GM21529 (cell line): Measurements from ENCODE around the gene ANKRD30A.
"Not testable (repeated sequence)": the region's sequence is repeated elsewhere in the genome, so short reads cannot be mapped to it uniquely, and the experiment has no call there.

Source experiments
- ATAC-seq: cut with Tn5 transposase; IDR thresholded peaks from one replicate; pipeline ENCODE4 v1.9.1; 2021; ENCODE audit not compliant: unreplicated experiment

ANKRD30A gene, protein sequence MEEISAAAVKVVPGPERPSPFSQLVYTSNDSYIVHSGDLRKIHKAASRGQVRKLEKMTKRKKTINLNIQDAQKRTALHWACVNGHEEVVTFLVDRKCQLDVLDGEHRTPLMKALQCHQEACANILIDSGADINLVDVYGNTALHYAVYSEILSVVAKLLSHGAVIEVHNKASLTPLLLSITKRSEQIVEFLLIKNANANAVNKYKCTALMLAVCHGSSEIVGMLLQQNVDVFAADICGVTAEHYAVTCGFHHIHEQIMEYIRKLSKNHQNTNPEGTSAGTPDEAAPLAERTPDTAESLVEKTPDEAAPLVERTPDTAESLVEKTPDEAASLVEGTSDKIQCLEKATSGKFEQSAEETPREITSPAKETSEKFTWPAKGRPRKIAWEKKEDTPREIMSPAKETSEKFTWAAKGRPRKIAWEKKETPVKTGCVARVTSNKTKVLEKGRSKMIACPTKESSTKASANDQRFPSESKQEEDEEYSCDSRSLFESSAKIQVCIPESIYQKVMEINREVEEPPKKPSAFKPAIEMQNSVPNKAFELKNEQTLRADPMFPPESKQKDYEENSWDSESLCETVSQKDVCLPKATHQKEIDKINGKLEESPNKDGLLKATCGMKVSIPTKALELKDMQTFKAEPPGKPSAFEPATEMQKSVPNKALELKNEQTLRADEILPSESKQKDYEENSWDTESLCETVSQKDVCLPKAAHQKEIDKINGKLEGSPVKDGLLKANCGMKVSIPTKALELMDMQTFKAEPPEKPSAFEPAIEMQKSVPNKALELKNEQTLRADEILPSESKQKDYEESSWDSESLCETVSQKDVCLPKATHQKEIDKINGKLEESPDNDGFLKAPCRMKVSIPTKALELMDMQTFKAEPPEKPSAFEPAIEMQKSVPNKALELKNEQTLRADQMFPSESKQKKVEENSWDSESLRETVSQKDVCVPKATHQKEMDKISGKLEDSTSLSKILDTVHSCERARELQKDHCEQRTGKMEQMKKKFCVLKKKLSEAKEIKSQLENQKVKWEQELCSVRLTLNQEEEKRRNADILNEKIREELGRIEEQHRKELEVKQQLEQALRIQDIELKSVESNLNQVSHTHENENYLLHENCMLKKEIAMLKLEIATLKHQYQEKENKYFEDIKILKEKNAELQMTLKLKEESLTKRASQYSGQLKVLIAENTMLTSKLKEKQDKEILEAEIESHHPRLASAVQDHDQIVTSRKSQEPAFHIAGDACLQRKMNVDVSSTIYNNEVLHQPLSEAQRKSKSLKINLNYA (N-terminal part only)

DNA sequence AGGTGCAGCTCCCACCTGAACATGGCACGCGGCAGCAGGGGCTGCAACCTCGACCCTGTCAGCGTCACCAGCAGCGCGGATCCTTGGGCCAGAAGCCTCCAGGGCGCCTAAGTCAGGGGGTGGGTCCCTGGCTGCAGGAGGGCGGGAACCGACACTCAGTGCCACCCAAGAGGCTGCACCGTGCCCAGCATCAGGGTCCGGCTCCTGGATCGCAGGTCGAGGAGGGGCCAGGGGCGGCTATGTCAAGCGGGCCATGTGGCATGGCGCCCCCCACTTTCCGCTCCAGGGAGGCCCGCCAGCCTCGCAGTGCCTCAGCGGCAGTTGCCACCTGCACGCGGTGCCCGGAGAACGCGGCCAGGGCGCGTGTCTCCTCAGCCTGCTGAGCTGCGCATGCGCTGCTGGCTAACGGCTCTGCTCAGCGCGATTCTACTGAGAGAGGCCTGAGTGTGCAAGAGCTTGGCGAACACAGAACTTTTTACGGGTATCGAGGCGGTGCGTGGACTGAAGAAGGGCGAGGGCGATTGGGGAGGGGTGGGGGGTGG is at the start of gene ANKRD30A:
Gene ANKRD30A, plus strand, starts transcription at position 408 of the 542 bp plus-strand sequence. CDS start 190 bp downstream, outside the sequence.
- no peak for ATAC-seq

GRCh38 chr10:37076083-37076482 is 49.3 kb upstream of the ANKRD30A start:
- ATAC-seq = not testable (repeated sequence)

DNA sequence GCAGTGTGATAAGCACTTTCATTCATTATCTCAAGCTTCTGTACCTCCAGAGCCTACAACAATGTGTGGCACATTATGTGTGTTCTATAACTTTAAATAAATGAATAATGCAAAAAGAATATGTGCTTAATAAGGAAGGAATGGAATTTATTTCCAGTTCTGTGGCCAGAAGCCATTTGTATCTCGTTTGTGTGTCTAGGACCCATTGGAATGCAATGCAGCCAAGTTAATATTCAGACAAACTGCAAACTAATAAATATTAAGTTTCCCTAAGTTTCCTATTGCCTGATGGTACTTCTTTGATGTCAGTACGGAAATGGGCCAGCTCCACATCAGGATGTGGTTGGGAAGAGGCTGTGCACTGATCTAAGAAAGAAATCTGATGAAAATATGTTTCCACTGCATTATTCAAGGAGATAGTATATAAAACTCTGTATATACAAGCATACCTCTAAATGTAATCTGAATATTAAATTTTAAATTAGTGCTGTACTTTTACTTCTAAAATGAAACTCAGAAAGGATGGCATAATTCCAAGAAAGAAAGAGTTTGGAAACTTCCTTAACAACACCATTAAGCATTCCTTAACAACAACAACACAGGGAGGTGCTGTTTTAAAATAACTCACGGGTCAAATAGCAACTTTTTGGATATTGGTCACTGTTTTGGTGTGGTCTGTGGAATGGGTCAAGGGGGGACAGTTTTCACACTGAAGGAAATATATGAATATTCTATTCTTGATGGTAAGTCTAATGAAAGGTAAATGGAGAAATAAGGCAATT is 29.4 kb upstream of the ANKRD30A start:
- no peak for ATAC-seq

- ATAC-seq = no peak
Observed at GRCh38 chr10:37101261-37101660, 24.1 kb upstream of the ANKRD30A start.

- ATAC-seq = no peak
Observed at GRCh38 chr10:37109000-37109399, 16.4 kb upstream of the ANKRD30A start.

DNA sequence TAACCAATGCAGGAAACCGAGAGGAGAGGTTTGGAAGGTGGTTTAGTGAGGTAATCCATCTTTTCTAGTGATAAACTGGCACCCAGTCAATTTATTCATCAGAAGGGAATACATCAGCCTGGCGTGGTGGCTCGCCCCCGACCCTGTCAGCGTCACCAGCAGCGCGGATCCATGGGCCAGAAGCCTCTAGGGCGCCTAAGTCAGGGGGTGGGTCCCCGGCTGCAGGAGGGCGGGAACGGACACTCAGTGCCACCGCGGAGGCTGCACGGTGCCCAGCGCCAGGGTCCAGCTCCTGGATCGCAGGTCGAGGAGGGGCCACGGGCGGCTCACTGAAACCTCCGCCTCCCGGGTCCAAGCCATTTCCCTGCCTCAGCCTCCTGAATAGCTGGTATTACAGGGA is 866 bp upstream of the ANKRD30A start:
- no peak for ATAC-seq

GRCh38 chr10:37125921-37126320 is 523 bp downstream of the ANKRD30A start:
- no peak for ATAC-seq

GRCh38 chr10:37146443-37146842 is 21.0 kb downstream of the ANKRD30A start:
- no peak for ATAC-seq

DNA sequence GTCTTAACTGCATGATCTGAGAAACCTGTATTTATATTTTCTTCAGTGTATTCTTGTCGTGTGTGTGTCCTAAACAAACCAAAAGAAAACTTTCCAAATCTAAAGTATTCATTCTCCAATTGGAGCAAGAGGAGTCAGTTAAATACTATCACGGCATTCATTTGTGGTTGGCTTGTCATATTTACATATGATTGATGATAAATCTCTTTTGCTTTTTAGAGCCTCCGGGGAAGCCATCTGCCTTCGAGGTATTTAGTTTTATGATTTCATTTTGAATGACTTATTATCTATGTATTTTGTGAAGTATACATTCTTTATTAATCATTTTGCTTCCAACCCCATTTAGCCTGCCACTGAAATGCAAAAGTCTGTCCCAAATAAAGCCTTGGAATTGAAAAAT is 37.0 kb downstream of the ANKRD30A start:
- ATAC-seq = not testable (repeated sequence)

DNA sequence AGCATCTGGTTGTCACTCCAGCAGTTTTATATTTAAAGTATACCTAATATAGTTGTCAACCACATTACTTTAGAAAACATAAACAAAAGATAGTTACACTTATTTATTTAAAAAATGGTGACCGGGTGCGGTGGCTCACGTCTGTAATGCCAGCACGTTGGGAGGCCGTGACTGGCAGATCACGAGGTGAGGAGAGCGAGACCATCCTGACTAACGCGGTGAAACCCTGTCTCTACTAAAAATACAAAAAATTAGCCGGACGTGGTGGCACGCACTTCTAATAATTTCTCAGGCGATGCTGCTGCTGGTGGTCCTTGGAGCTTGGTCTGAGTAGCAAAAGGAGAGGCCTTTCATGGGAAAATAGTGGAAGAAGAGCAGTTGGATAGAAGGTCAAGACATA is 46.5 kb downstream of the ANKRD30A start:
- ATAC-seq = not testable (repeated sequence)

DNA sequence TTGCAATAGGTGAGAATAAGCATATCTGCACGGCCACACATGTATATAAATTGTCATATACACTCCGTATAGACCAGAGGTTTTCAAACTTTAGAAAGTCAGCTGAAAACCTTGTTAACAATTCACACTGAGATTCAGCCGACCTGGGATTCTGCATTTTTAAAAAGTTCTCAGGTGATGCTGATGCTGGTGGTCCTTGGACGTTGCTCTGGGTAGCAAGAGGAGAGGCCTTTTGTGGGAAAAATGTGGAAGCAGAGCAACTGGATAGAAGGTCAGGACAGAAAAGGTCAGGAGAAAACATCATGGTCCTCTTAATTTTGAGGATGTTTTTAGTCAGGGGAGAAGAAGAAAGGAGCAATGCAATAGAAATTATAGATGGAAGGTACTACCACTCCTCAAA is 52.9 kb downstream of the ANKRD30A start:
- ATAC-seq = not testable (repeated sequence)

DNA sequence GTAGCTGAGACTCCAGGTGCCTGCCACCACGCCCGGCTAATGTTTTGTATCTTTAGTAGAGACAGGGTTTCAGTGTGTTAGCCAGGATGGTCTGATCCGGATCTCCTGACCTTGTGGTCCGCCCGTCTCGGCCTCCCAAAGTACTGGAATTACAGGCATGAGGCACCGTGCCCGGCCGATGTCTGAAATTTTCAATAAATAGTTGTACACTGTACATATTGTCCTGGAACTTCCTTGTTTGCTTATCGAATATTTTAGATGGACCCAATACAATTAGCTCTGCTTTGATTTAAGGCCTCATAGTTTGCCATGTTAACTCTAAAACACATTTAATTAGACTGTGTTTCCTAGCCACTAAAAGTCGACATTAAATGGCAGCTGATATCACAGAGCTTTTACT is 57.3 kb downstream of the ANKRD30A start:
- ATAC-seq = not testable (repeated sequence)

DNA sequence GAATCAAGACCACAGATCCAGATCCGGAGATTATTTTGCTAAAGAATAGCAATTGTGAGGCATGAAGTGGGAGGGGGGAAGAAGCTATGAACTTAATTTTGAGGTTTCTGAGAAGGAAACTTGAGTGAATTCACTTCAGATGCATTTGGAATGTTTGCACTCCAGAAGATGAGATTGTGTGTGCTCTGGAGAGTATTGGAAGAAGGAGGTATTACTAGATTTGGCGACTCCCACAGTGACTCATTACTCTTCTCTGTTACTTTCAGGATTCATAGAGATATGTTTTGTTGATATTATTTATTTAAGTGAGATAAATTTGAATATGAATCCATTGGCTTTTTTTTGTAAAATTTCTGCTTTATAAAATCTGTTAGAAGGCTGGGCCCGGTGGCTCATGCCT is 80.7 kb downstream of the ANKRD30A start:
- ATAC-seq = no peak

GRCh38 chr10:37220866-37221265 is 95.5 kb downstream of the ANKRD30A start:
- no peak for ATAC-seq

- no peak for ATAC-seq
Observed at GRCh38 chr10:37222046-37222445, 96.6 kb downstream of the ANKRD30A start.

DNA sequence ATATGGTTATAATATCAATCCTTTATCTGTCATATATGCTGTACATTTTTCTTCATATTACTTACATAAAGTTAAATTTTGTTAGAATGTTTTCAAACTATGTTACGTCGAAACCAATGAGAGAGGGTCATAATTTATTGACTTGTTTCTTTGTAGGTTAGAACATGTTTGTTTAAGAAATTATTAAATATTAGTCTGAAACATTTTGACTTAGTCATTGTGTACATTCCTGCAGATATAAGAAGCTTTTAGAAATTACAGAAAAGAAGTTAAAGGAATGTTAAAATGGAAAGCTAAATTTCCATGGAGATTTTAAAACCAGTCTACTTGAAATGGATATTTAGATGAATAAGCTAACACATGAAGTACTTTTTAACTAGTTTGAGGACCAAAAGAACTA is 99.8 kb downstream of the ANKRD30A start:
- ATAC-seq = no peak

DNA sequence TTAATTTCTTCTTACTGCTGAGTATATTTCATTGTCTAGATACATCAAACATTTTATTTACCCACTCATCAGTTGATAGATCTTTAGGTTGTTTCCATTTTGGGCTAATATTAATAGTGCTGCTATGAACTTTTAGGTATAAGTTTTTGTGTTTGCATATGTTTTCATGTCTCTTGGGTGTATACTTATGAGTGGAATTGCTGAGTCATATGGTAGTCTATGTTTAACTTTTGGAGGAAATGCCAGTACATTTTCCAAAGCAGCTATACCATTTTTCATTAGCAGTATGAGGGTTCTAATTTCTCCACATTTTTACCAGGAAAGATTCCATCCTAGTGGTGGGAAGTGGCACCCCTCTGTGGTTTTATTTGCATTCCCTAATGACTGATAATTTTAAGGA is 101.1 kb downstream of the ANKRD30A start:
- ATAC-seq = no peak

DNA sequence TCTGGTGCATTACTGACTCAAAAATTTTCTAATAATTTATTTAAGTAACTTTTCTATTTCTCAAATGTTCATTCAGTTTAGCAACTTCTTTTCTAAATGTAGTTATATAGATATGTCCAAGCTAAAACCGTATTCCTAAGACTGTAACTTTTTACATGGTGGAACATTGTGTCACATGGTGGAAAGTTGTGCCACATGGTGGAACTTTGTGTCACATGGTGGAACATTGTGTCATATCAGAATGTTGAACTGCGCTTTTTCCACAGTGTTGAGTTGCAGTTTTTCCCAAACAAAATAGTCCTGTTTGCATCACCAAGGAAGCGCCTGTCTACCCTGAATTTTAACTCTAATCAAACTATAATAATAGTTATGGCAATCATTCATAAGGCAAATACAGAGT is 109.3 kb downstream of the ANKRD30A start:
- no peak for ATAC-seq

DNA sequence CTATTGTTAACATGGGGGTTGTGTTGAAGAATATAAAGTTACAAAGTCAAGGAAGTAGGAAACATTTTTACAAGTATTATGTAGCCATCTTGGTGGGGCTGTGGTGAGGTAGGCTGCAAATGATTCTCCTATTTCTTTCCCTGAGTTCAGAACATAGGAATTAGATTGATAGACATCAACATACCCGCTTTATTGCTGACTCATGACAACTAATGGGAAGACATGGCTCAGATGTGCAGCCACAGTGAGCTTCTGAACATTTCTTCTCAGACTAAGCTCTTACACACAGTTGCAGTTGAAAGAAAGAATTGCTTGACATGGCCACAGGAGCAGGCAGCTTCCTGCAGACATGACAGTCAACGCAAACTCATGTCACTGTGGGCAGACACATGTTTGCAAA is 110.7 kb downstream of the ANKRD30A start:
- no peak for ATAC-seq

DNA sequence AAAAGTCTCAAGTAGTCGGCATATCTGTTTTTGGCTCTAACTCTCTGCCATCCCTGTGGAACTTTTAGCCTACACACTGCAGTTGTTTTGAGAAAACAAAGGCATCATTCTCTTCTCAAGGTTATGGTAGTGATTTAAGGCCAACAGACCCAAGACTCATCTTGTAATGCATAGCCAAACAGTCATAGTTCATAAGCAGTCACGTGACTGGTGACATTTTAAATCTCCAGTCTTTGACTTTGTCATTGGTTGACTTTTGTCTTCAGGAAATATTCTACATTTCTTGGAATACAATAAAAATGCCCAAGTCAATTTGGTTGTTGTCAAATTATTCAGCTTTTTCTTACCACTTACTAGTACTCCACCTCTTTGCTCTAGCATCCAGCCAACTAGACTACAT is 114.8 kb downstream of the ANKRD30A start:
- ATAC-seq = no peak
